CD1c-positive myeloid dendritic cell (primary cell): ENCODE measurements around the gene MAB21L3.

Source experiments
- DNase-seq: peaks from one replicate; pipeline ENCODE4 v3.0.0-alpha.2; 2016; ENCODE audit errors: extremely low spot score

MAB21L3 gene

GRCh38 chr1:116110567-116111523, at the start of gene MAB21L3:
TSS of gene MAB21L3 (plus strand) at chr1:116111399. CDS start at chr1:116112616, 1,217 bp downstream.
- DNase-seq = no peak

GRCh38 chr1:116062201-116062600, 49.0 kb upstream of the MAB21L3 start:
- DNase-seq = no peak

- DNase-seq = no peak
Measured at GRCh38 chr1:116064616-116065015, 46.6 kb upstream of the MAB21L3 start.

GRCh38 chr1:116066868-116067565, 44.2 kb upstream of the MAB21L3 start:
- no peak for DNase-seq

GRCh38 chr1:116067566-116067890, 43.7 kb upstream of the MAB21L3 start:
- no peak for DNase-seq

GRCh38 chr1:116075575-116075974, 35.6 kb upstream of the MAB21L3 start:
- DNase-seq = no peak

GRCh38 chr1:116075990-116076389, 35.2 kb upstream of the MAB21L3 start:
- no peak for DNase-seq

GRCh38 chr1:116076831-116077230, 34.4 kb upstream of the MAB21L3 start:
- DNase-seq = no peak

GRCh38 chr1:116078699-116079223, 32.4 kb upstream of the MAB21L3 start:
- no peak for DNase-seq

- DNase-seq = no peak
Measured at GRCh38 chr1:116087628-116088027, 23.6 kb upstream of the MAB21L3 start.

- no peak for DNase-seq
Measured at GRCh38 chr1:116089870-116090269, 21.3 kb upstream of the MAB21L3 start.

GRCh38 chr1:116091083-116091482, 20.1 kb upstream of the MAB21L3 start:
- DNase-seq = no peak

- DNase-seq = no peak
Measured at GRCh38 chr1:116092752-116093489, 18.3 kb upstream of the MAB21L3 start.

GRCh38 chr1:116095027-116095426, 16.2 kb upstream of the MAB21L3 start:
- DNase-seq = no peak

- no peak for DNase-seq
Measured at GRCh38 chr1:116096013-116096618, 15.1 kb upstream of the MAB21L3 start.

GRCh38 chr1:116097626-116098025, 13.6 kb upstream of the MAB21L3 start:
- DNase-seq = no peak

GRCh38 chr1:116099379-116099778, 11.8 kb upstream of the MAB21L3 start:
- no peak for DNase-seq

- no peak for DNase-seq
Measured at GRCh38 chr1:116099919-116100318, 11.3 kb upstream of the MAB21L3 start.

- DNase-seq = no peak
Measured at GRCh38 chr1:116104667-116105066, 6.5 kb upstream of the MAB21L3 start.

- no peak for DNase-seq
Measured at GRCh38 chr1:116105996-116106395, 5.2 kb upstream of the MAB21L3 start.

GRCh38 chr1:116106646-116107045, 4.6 kb upstream of the MAB21L3 start:
- DNase-seq = no peak

GRCh38 chr1:116107371-116107770, 3.8 kb upstream of the MAB21L3 start:
- no peak for DNase-seq
